ENCODE results near the gene MFAP1.

Gene MFAP1

DNA sequence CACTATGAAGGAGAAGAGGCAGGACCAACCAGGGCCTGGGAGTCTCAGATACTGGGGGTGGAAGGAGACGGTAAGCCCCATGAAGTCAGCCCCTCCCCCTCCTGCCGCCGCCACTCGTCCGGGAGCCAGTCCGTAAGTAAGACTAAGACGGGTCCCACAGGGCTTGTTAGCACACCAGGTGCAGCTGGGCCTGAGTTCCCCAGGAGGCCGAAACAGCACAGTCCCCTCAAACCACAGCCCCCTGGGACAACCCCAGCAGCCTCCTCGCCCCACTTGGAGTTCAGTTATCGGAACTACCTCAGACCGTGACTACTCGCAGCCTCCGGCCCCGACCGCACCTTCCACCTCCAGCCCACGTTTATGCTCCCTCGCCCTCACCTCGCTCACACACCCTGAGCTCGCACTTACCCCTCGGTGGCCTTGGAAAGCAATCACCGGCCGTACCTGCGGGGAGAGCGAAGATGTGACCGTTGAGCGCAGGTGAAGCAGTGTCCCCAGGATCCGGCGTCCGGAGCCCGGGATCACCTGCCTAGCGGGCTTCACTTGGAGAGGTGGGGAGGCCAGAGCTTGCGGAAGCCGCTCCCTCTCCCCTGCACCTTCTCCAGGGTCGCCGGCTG is 48.3 kb downstream of the MFAP1 start:
- DNase-seq (ENCODE audit: low read depth in 2 of 2): no peak

DNA sequence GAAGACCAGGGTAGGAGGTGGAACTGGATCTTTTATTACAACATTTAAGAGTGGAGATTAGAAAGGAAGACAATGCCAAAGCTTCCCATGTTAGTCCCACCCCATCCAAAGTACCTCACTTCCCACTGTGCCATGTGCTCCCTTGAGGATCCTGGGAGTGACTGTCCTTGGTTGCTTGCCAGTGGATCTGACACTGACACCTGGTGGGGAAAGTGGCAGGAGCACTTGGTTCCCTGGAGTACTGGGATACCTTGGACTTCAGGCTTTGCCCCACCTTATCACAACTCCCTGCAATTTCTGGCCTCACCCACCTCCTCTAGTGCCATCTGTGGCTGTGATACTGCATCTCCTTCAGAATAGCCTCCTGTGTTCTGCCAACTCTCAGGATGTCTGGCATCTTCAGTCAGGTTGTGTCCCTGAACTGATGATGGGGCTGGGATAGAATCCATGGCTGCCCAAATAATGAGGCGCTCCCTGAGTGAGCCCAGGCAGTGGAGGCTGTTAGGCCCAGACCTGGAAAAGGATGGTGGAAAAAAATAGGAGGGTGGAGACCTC is 49.0 kb downstream of the MFAP1 start:
- no peak for DNase-seq (ENCODE audit: low read depth in 2 of 2)

DNA sequence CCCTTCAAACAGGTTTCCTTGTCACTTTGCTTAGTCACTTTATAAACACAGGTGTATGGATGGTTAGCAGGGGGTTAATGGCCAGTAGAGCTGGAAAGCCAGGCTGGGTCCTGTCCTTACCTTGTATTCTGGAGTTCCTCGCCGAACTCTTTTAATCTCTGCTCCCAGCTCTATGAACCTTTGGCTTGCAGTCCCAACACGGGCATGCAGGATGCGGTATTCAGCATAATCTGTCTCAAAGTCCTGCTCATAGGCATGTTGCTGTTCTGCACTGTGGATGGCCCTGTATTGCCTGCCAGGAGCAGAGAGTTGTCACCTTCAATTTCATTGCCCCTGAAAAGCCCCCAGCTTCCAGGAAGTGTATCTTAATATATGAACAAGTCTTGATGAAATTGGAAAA is 50.4 kb downstream of the MFAP1 start:
- no peak for DNase-seq (ENCODE audit: low read depth in 2 of 2)

DNA sequence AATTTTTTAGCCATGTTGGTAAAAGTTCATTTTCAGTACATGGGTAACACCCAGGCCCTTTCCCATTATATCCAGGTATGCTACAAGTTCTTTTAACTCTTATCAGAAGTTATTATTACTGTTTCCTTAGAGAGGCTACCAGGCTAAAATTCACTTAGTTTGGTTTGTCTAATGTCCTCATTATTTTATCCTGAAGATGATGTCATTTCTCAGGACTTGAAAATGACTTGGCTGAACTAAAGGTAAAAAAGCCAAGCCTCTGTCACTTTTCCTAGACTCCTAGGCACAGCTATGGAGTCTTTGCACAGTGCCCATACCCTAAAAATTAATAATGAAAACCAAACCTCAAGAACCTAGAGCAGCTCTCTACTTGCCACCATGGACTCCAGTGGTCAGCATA is 51.9 kb downstream of the MFAP1 start:
- no peak for DNase-seq (ENCODE audit: low read depth in 2 of 2)

DNA sequence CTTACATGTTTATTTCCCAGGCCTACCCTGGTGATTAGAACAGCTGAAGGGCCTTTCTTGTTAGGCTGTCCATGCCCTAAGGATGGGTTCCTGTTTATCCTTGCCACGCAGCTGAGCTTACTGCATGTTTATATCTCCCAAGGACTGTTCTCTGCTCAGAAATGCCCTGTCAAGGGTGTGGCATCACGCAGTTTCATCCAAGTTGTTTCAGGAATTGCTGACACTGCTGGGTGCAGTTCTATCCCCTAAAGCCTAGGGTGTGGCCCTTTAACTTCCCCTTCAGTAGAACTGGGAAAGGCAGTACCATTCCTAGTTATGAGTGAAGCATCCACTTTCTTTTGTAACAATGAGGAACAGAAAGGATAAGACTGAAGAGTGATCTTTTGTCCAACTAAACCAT is 52.7 kb downstream of the MFAP1 start:
- DNase-seq (ENCODE audit: low read depth in 2 of 2): no peak

DNA sequence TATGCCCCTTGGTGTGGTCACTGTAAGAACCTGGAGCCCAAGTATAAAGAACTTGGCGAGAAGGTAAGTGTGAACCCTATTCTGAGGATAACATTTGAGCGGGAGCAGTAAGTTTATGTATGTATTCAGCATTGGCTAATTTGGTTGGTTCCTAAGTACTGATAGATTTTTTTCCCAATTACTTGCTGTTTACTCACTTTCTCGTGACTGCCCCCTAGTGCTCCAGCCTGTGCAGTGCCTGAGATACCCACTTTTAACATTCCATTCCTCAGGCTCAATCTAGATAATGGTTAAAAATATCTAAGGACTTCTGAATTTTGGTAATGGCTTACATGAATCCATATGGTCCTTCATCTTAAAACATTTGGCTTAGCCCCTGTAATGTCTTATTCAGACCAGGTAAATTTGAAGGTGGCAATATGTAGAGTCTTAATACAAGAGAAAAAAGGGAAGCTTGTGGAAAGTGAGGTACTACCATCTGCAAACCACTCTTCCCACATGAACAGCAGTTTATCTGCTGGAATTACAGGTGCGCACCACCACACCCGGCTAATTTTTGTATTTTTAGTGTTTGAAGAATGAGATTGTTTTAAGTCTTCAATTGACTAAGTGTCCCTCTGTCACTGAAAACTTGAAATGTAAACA is 54.8 kb downstream of the MFAP1 start:
- DNase-seq (ENCODE audit: low read depth in 2 of 2): no peak

DNA sequence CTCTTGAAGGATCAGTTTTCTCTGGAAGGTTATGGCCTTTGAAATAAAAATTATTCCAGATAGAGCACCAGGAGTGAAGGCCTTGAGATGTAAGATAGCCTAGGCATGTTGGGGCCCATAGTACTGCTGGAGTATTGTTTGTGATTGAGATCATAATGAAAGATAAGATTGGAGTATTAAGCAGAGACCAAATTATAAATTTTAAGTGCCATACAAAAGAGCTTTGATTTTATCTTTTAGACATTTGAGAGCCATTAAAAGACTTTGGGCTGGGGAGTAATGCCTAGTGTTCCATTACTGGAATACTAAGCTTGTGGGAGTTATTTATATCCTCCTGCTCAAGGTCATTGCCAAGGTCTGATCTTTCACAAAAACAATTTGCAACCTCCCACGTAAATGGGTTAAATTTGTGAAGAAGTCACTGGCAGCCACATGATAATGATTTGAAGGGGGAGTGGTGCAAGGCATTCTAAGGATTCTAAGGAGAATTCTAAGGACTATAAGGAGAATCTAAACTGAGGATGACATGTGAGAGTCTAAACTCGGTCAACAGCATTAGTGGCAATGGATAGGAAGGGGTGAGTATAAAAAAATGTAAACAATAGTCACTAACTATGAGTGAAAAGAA is 60.6 kb downstream of the MFAP1 start:
- DNase-seq (ENCODE audit: low read depth in 2 of 2): no peak

DNA sequence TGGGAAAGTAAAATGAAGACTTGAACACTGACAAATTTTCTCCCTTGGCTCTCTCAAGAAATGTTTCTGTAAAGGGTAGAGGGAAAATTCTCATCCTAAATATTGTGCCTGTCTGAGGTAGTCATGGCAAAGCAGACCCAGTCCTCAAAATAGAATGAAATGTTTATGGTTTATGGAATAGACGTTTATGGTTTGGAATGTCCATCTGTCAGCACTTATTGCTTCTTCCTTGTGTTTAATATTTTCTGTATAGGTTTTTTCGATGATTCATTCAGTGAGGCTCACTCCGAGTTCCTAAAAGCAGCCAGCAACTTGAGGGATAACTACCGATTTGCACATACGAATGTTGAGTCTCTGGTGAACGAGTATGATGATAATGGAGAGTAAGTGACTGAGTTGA is 61.7 kb downstream of the MFAP1 start:
- DNase-seq (ENCODE audit: low read depth in 2 of 2): no peak
